Endodermal cell (in vitro differentiated cells): ENCODE data around the gene AGR3. TPM values are rescaled to one million over a fixed set of nuclear protein-coding genes. Genes with fewer than 3 reads are reported as not detected.

Experiments
- DNase-seq: peaks from one replicate; pipeline ENCODE4 v3.0.0-alpha.2; 2017
- H3K27ac ChIP-seq: 2 replicates; pipeline ENCODE4 v1.5.1; 2013; ENCODE audit warnings: mild to moderate bottlenecking, low read depth, low read length, moderate library complexity
- H3K27me3 ChIP-seq: 2 replicates; pipeline ENCODE4 v1.6.1; 2013; ENCODE audit warnings: mild to moderate bottlenecking, low read length, moderate library complexity; ENCODE audit not compliant: insufficient read depth, control insufficient read depth, poor library complexity, severe bottlenecking
- H3K36me3 ChIP-seq: 2 replicates; pipeline ENCODE4 v1.7.0; 2013; ENCODE audit warnings: mild to moderate bottlenecking, low read length, moderate library complexity; ENCODE audit not compliant: control insufficient read depth, insufficient read depth
- H3K4me1 ChIP-seq: one replicate; pipeline ENCODE4 v1.7.0; 2013; ENCODE audit warnings: low read length; ENCODE audit not compliant: control insufficient read depth, insufficient read depth
- H3K4me3 ChIP-seq: 2 replicates; pipeline ENCODE4 v1.5.1; 2013; ENCODE audit warnings: mild to moderate bottlenecking, low read length, moderate library complexity
- H3K9ac ChIP-seq: 2 replicates; pipeline ENCODE4 v1.6.1; 2013; ENCODE audit warnings: mild to moderate bottlenecking, low read length, moderate library complexity; ENCODE audit not compliant: poor library complexity, severe bottlenecking; ENCODE audit errors: extremely low read depth
- H3K9me3 ChIP-seq: 2 replicates; pipeline ENCODE4 v1.6.1; 2013; ENCODE audit warnings: mild to moderate bottlenecking, low read length, moderate library complexity; ENCODE audit not compliant: control insufficient read depth
- H3K27ac Mint-ChIP-seq: 2 replicates; pipeline ENCODE4 v1.8.0; 2020; ENCODE audit warnings: mixed read lengths
- H3K27me3 Mint-ChIP-seq: 2 replicates; pipeline ENCODE4 v1.8.0; 2021; ENCODE audit warnings: mild to moderate bottlenecking, mixed read lengths; ENCODE audit not compliant: insufficient read depth
- H3K36me3 Mint-ChIP-seq: 2 replicates; pipeline ENCODE4 v1.8.0; 2020; ENCODE audit warnings: low read depth, mixed read lengths
- H3K4me1 Mint-ChIP-seq: 2 replicates; pipeline ENCODE4 v1.8.0; 2020; ENCODE audit warnings: mixed read lengths
- H3K4me3 Mint-ChIP-seq: 2 replicates; pipeline ENCODE4 v1.8.0; 2020; ENCODE audit warnings: mild to moderate bottlenecking, moderate library complexity, mixed read lengths
- H3K9me3 Mint-ChIP-seq: 2 replicates; pipeline ENCODE4 v1.8.0; 2020; ENCODE audit warnings: mild to moderate bottlenecking, mixed read lengths
- WGBS, 2 experiments: methylation state at CpG; one replicate each; pipeline versions ENCODE4 v1.1.5 to v1.1.7; 2013; ENCODE audit warnings: missing lambda C conversion rate in 2 of 2, mixed read lengths in 1 of 2; ENCODE audit not compliant: insufficient coverage in 1 of 2, insufficient read length in 1 of 2; 5-methylcytosine and 5-hydroxymethylcytosine counted together
- total RNA-seq, 2 donors: library from RNA; stranded (reverse); fragmentation: NEBNext Ultra II Directional in 1 of 2; extraction: Animal tissue kit (Norgen Biotek cat#: 25700) in 1 of 2; gene quantifications; 2 replicates in 1 of 2; 3 replicates in 1 of 2; pipeline ENCODE4 v1.2.1, GENCODE V29; 2021
- TF ChIP-seq, protein P1 (sequence below): fragments of 200-600 bp; sonication (generic); conservative IDR thresholded peaks from 2 replicates; pipeline ENCODE4 v1.5.0; 2021; ENCODE audit warnings: antibody characterized with exemption, mild to moderate bottlenecking

The AGR3 gene
- total RNA-seq, 2 donors from 2014 or later = not detected

DNA sequence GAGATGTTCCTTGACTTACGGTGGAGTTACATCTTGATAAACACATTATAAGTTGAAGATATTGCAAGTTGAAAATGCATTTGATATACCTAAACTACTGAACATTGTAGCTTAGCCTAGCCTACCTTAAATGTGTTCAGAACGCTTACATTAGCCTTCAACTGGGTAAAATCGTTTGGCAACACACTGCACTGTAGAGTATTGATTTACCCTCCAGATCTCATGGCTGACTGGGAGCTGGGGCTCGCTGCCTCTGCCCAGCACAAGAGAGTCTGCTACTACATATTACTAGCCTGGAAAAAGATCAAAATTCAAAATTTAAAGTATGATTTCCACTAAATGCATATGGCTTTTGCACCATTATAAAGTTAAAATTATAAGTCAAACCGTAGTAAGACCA, 7.5 kb upstream of the AGR3 start:
- Histone ChIP-seq H3K4me1 (peaks cover 3% of the 10 kb centered on the region), H3K4me3 (no peak overlapping the region), H3K9ac (no peak overlapping the region), H3K27me3 (no peaks in the 10 kb centered on the region), H3K9me3 (no peaks in the 10 kb centered on the region), H3K27ac (no peak overlapping the region), H3K36me3 (no peaks in the 10 kb centered on the region)
- H3K27ac Mint-ChIP-seq = no peak overlapping the region
- TF ChIP-seq, protein P1, sequence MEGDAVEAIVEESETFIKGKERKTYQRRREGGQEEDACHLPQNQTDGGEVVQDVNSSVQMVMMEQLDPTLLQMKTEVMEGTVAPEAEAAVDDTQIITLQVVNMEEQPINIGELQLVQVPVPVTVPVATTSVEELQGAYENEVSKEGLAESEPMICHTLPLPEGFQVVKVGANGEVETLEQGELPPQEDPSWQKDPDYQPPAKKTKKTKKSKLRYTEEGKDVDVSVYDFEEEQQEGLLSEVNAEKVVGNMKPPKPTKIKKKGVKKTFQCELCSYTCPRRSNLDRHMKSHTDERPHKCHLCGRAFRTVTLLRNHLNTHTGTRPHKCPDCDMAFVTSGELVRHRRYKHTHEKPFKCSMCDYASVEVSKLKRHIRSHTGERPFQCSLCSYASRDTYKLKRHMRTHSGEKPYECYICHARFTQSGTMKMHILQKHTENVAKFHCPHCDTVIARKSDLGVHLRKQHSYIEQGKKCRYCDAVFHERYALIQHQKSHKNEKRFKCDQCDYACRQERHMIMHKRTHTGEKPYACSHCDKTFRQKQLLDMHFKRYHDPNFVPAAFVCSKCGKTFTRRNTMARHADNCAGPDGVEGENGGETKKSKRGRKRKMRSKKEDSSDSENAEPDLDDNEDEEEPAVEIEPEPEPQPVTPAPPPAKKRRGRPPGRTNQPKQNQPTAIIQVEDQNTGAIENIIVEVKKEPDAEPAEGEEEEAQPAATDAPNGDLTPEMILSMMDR = no peak
- no peaks in the 10 kb centered on the region for H3K27me3 Mint-ChIP-seq
- H3K9me3 Mint-ChIP-seq = no peaks in the 10 kb centered on the region
- H3K4me3 Mint-ChIP-seq = no peak overlapping the region
- H3K36me3 Mint-ChIP-seq = no peaks in the 10 kb centered on the region
- DNase-seq = no peak
- WGBS, 2 experiments = 92 to 100% methylated on average over 4 to 5 of the region's 5 CpGs
- H3K4me1 Mint-ChIP-seq = peaks cover 3% of the 10 kb centered on the region

DNA sequence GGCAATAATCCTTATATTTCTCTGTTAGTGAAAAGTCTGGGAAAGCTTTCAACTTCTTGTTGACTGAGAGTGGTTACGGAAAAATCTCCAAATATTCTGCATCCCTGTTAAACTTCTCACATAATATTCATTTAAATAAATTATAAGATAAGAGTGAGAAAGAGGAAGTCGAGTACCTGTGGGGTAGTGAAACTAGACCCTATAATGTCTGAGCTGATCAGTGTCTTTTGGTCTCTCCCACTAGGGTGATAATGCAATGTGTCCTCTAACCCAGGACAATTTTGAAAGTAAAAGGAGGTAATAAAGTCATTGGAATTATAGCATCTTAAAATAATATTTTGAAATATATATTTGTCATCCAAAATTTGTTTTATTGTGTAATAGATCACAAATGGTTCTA, 2.1 kb upstream of the AGR3 start:
- no peaks in the 10 kb centered on the region for H3K36me3 Mint-ChIP-seq
- no peaks in the 10 kb centered on the region for H3K4me1 Mint-ChIP-seq
- Histone ChIP-seq H3K4me1 (no peaks in the 10 kb centered on the region), H3K9me3 (no peaks in the 10 kb centered on the region), H3K4me3 (no peak overlapping the region), H3K27ac (no peak overlapping the region), H3K27me3 (no peaks in the 10 kb centered on the region), H3K9ac (no peak overlapping the region), H3K36me3 (no peaks in the 10 kb centered on the region)
- no peaks in the 10 kb centered on the region for H3K27me3 Mint-ChIP-seq
- no peak overlapping the region for H3K4me3 Mint-ChIP-seq
- 77% methylated on average over 2 of the region's 2 CpGs; no CpG with 5 or more reads in 1 of the 2 experiments for WGBS, 2 experiments
- no peak overlapping the region for H3K27ac Mint-ChIP-seq
- H3K9me3 Mint-ChIP-seq = no peaks in the 10 kb centered on the region
- DNase-seq = no peak
- TF ChIP-seq, protein P1 = no peak

DNA sequence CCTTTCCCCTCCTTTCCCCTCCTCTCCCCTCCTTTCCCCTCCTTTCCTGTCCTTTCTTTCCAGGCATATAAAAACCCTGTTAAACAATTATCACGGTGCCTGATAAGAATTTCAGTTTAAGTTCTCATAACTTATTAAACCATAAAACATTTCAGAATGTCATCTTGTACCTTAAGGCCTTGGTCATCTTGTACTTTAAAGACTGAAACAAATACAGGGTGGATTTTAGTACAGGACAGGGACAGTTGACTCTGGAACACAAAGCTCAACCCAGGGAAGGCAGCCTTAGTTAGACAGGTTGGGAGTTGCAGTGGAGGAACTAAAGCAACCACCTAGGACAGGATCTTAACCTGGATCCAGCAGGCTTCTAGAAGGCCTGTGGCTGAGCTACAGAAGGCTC, 1.2 kb downstream of the AGR3 start:
- TF ChIP-seq, protein P1 = no peak
- H3K27ac ChIP-seq = no peak overlapping the region
- no peak overlapping the region for H3K27ac Mint-ChIP-seq
- no peak overlapping the region for H3K9ac ChIP-seq
- 97% methylated on average over 1 of the region's 1 CpG; no CpG with 5 or more reads in 1 of the 2 experiments for WGBS, 2 experiments
- H3K36me3 ChIP-seq = no peaks in the 10 kb centered on the region
- no peak overlapping the region for H3K4me3 Mint-ChIP-seq
- H3K9me3 ChIP-seq = no peaks in the 10 kb centered on the region
- H3K27me3 Mint-ChIP-seq = no peaks in the 10 kb centered on the region
- no peaks in the 10 kb centered on the region for H3K4me1 ChIP-seq
- H3K36me3 Mint-ChIP-seq = no peaks in the 10 kb centered on the region
- no peak overlapping the region for H3K4me3 ChIP-seq
- no peaks in the 10 kb centered on the region for H3K27me3 ChIP-seq
- DNase-seq = no peak
- no peaks in the 10 kb centered on the region for H3K4me1 Mint-ChIP-seq
- H3K9me3 Mint-ChIP-seq = no peaks in the 10 kb centered on the region
